ENCODE measurements around the gene HCRT. TPM values are rescaled to one million over a fixed set of nuclear protein-coding genes. Genes with fewer than 3 reads are reported as not detected.

The HCRT gene
- total RNA-seq, 1 experiment from 2014 or later, result not detected

DNA sequence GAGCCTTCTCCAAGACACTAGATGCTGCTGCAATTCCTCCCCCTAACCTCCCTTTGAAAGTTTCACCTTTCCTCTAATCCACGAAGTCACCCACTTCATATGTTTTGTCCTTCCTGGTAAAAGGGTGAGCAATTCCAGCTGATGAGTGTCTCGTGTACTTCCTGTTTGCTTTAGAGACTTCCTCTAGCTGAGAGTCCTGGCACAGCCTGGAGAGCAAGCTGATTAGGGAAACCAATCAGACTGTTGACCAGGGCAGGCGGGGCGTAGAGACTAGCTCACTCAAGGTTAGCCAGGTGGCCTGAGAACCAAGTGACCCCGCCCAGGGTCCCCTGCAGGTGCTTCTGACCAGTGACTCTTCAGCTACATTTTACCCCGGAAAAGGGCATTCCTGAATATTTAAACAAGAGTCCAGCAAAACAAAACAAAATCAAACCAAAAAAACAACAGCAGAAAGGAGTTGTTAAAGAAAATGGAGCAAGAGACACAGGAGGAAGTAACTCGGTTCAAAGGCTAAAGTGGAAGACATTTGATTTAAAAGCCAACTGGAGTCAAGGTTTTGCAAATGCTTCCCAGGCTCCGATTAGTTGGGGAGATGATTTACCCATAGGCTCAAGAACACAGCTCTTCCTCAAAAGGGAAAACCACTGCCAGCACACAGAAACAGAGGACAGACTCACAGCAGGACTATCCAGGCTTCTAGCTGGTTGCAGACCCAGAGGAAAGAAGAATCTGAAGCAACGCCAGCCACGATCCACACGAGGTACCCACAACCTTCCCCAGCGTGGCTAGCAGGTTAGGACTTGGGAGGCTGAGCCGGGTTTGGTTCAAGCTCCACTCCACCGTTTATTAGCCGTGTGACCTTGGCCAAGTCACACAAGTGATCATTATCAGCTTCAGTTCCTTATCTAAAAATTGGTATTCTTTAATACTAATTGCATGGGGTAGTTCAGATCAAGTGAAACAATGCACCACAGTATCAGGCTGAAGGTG is 49.3 kb downstream of the HCRT start:
- POLR2A ChIA-PET (ENCODE audit: unreplicated experiment), result no interaction called here
- no peaks in the 10 kb centered on the region for H3F3A ChIP-seq (ENCODE audit: low read length, unreplicated experiment)
- no peaks in the 10 kb centered on the region for H3K4me1 ChIP-seq (ENCODE audit: insufficient read depth, low read length)
- DNase-seq (no peak), ATAC-seq (no peak)
- CTCF ChIA-PET, result no interaction called here
- no peak overlapping the region for H3K4me3 ChIP-seq (ENCODE audit: low read length)
- no peaks in the 10 kb centered on the region for H3K36me3 ChIP-seq (ENCODE audit: low read depth, low read length)
- TF ChIP-seq, protein P1, sequence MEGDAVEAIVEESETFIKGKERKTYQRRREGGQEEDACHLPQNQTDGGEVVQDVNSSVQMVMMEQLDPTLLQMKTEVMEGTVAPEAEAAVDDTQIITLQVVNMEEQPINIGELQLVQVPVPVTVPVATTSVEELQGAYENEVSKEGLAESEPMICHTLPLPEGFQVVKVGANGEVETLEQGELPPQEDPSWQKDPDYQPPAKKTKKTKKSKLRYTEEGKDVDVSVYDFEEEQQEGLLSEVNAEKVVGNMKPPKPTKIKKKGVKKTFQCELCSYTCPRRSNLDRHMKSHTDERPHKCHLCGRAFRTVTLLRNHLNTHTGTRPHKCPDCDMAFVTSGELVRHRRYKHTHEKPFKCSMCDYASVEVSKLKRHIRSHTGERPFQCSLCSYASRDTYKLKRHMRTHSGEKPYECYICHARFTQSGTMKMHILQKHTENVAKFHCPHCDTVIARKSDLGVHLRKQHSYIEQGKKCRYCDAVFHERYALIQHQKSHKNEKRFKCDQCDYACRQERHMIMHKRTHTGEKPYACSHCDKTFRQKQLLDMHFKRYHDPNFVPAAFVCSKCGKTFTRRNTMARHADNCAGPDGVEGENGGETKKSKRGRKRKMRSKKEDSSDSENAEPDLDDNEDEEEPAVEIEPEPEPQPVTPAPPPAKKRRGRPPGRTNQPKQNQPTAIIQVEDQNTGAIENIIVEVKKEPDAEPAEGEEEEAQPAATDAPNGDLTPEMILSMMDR (conservative IDR thresholded peaks at IDR 0.05; ENCODE audit: low read depth, low read length), result no peak
- TF ChIP-seq EZH2 (IDR thresholded peaks at IDR 0.05; ENCODE audit: low read length, unreplicated experiment) (no peak), EZH2phosphoT487 (IDR thresholded peaks at IDR 0.05; ENCODE audit: borderline replicate concordance, low read length) (no peak)
- intact Hi-C loops (cut with micrococcal nuclease), result no loop called here
- H3K4me2 ChIP-seq (ENCODE audit: low read length), result no peak overlapping the region
- no peaks in the 10 kb centered on the region for H3K9me2 ChIP-seq (replicated peaks; ENCODE audit: low read length)
- BruUV-seq (replicated peaks), result no TSS peak
- H4K20me1 ChIP-seq (ENCODE audit: low read length), result no peaks in the 10 kb centered on the region
- H3K27ac ChIP-seq (ENCODE audit: low read length), result no peak overlapping the region
- no peak overlapping the region for H2AFZ ChIP-seq (ENCODE audit: low read length)
- no peak overlapping the region for H3K9ac ChIP-seq (ENCODE audit: low read length)
- H3K27me3 ChIP-seq (ENCODE audit: low read length), result no peaks in the 10 kb centered on the region
- no peaks in the 10 kb centered on the region for H3K9me3 ChIP-seq (ENCODE audit: low read length)
- H3K79me2 ChIP-seq (ENCODE audit: low read length), result no peaks in the 10 kb centered on the region

- intact Hi-C loops (cut with micrococcal nuclease), result no loop called here
- Histone ChIP-seq H3K79me2 (ENCODE audit: low read length) (no peaks in the 10 kb centered on the region), H3K9me2 (replicated peaks; ENCODE audit: low read length) (no peaks in the 10 kb centered on the region), H4K20me1 (ENCODE audit: low read length) (no peaks in the 10 kb centered on the region), H3K4me1 (ENCODE audit: insufficient read depth, low read length) (no peaks in the 10 kb centered on the region), H2AFZ (ENCODE audit: low read length) (no peak overlapping the region), H3F3A (ENCODE audit: low read length, unreplicated experiment) (no peaks in the 10 kb centered on the region), H3K9ac (ENCODE audit: low read length) (no peak overlapping the region), H3K4me2 (ENCODE audit: low read length) (no peak overlapping the region), H3K36me3 (ENCODE audit: low read depth, low read length) (no peaks in the 10 kb centered on the region), H3K4me3 (ENCODE audit: low read length) (no peak overlapping the region), H3K9me3 (ENCODE audit: low read length) (no peaks in the 10 kb centered on the region), H3K27me3 (ENCODE audit: low read length) (no peaks in the 10 kb centered on the region), H3K27ac (ENCODE audit: low read length) (no peak overlapping the region)
- ATAC-seq (no peak), DNase-seq (no peak)
- POLR2A ChIA-PET (ENCODE audit: unreplicated experiment), result no interaction called here
- BruUV-seq (replicated peaks), result no TSS peak
- TF ChIP-seq, protein P1 (conservative IDR thresholded peaks at IDR 0.05; ENCODE audit: low read depth, low read length), result no peak
- TF ChIP-seq EZH2 (IDR thresholded peaks at IDR 0.05; ENCODE audit: low read length, unreplicated experiment) (no peak), EZH2phosphoT487 (IDR thresholded peaks at IDR 0.05; ENCODE audit: borderline replicate concordance, low read length) (no peak)
- CTCF ChIA-PET, result no interaction called here
Observed at GRCh38 chr17:42135151-42135550, 50.1 kb downstream of the HCRT start.

Other genes starting within 250 kb of the HCRT start
- 75.4 and 91.6 TPM in 2 replicates for gene CNP, start 218.7 kb downstream of the HCRT start, total RNA-seq (2014; rRNA removed)
- 60.1 and 76.3 TPM in 2 replicates for gene DNAJC7, start 168.0 kb downstream of the HCRT start, total RNA-seq (2014; rRNA removed)
- gene NKIRAS2, start 165.4 kb downstream of the HCRT start, total RNA-seq (2014; rRNA removed), result 39.4 and 46.6 TPM in 2 replicates
- gene C17orf113, start 134.9 kb downstream of the HCRT start, total RNA-seq (2014; rRNA removed), result 0.62 and 1.8 TPM in 2 replicates
- gene ZNF385C, start 87.0 kb downstream of the HCRT start, total RNA-seq (2014; rRNA removed), result 0.04 and 0.17 TPM in 2 replicates
- not detected in 2 replicates for gene DHX58, start 72.7 kb downstream of the HCRT start, total RNA-seq (2014; rRNA removed)
- not detected in 2 replicates for gene KAT2A, start 64.1 kb downstream of the HCRT start, total RNA-seq (2014; rRNA removed)
- not detected in 2 replicates for gene HSPB9, start 62.6 kb downstream of the HCRT start, total RNA-seq (2014; rRNA removed)
- gene RAB5C, start 30.5 kb downstream of the HCRT start, total RNA-seq (2014; rRNA removed), result not detected in 2 replicates
- not detected in 2 replicates for gene KCNH4, start 4.3 kb downstream of the HCRT start, total RNA-seq (2014; rRNA removed)
- not detected in 2 replicates for gene GHDC, start 9.0 kb upstream of the HCRT start, total RNA-seq (2014; rRNA removed)
- not detected in 2 replicates for gene STAT5B, start 90.9 kb upstream of the HCRT start, total RNA-seq (2014; rRNA removed)
- gene STAT5A, start 103.0 kb upstream of the HCRT start, total RNA-seq (2014; rRNA removed), result not detected in 2 replicates
- not detected in 2 replicates for gene STAT3, start 203.0 kb upstream of the HCRT start, total RNA-seq (2014; rRNA removed)
- 0.17 TPM in 1 of 2 replicates, not detected in the other for gene CAVIN1, start 237.8 kb upstream of the HCRT start, total RNA-seq (2014; rRNA removed)